Measurements from ENCODE around the gene ARHGEF16.

DNA sequence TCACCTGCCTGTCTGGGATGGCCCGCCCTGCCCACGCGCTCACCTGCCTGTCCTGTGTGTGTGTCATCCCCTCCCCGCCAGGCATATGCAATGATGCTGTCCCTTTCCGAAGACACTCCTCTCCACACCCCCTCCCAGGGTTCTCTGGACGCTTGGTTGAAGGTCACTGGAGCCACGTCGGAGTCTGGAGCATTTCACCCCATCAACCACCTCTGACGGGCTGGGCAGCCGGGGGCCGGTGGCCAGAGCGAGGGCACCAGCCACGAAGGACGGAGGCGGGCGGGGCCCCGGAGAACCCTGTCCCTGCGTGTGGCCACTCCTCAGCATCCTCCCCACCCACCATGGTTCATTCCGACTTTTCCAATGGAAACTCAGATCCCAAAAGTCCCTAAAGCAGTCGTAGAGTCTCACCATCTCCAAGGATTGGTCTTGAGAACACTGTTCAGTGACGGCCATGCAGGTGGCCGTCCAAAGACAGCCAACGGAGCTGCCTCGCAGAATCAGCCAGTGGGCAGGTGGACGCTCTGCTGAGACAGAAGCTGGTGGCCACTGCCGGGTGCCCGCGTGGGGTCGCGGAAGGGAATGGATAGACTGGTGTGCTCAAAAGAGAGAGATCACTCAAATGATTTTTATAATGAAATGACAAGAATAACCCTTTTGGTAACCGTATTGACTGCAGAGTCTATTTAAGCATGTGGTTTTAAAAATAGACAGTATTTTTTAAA, 20.7 kb upstream of the ARHGEF16 start:
- TF ChIP-seq POLR2A (IDR thresholded peaks at IDR 0.05; ENCODE audit: low read length) (no peak), GATA1 (IDR thresholded peaks at IDR 0.05; ENCODE audit: low read depth, low read length) (no peak)
